ENCODE results near the gene VKORC1L1.

- TF ChIP-seq, protein P1, sequence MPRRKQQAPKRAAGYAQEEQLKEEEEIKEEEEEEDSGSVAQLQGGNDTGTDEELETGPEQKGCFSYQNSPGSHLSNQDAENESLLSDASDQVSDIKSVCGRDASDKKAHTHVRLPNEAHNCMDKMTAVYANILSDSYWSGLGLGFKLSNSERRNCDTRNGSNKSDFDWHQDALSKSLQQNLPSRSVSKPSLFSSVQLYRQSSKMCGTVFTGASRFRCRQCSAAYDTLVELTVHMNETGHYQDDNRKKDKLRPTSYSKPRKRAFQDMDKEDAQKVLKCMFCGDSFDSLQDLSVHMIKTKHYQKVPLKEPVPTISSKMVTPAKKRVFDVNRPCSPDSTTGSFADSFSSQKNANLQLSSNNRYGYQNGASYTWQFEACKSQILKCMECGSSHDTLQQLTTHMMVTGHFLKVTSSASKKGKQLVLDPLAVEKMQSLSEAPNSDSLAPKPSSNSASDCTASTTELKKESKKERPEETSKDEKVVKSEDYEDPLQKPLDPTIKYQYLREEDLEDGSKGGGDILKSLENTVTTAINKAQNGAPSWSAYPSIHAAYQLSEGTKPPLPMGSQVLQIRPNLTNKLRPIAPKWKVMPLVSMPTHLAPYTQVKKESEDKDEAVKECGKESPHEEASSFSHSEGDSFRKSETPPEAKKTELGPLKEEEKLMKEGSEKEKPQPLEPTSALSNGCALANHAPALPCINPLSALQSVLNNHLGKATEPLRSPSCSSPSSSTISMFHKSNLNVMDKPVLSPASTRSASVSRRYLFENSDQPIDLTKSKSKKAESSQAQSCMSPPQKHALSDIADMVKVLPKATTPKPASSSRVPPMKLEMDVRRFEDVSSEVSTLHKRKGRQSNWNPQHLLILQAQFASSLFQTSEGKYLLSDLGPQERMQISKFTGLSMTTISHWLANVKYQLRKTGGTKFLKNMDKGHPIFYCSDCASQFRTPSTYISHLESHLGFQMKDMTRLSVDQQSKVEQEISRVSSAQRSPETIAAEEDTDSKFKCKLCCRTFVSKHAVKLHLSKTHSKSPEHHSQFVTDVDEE (CRISPR knock-in tag; IDR thresholded peaks at IDR 0.05), result no peak
- TF ChIP-seq ZNF70 (CRISPR knock-in tag; IDR thresholded peaks at IDR 0.05) (no peak), ZFP3 (CRISPR knock-in tag; IDR thresholded peaks at IDR 0.05) (no peak), ISL1 (CRISPR knock-in tag; IDR thresholded peaks at IDR 0.05) (no peak)
These were observed 34.8 kb downstream of the VKORC1L1 start for GRCh38 chr7:65907501-65908198.

All from SK-N-SH treated with all-trans-retinoic acid at 6 μM for 48 hours (cell line).